K562 (cell line): ENCODE measurements around the gene ATXN1. TPM values are rescaled to one million over a fixed set of nuclear protein-coding genes. Genes with fewer than 3 reads are reported as not detected.

ENCODE experiments used
- ARNT ChIP-seq, 2 experiments: fragments of 450-650 bp; IDR thresholded peaks; 2 replicates each; pipeline ENCODE4 v1.6.1; 2016; ENCODE audit warnings: mild to moderate bottlenecking in 1 of 2
- ATF2 ChIP-seq: sonication (generic); formaldehyde crosslinking; IDR thresholded peaks from 2 replicates; pipeline ENCODE4 v1.8.1; 2022; ENCODE audit warnings: missing genetic modification reagents
- BRF2 ChIP-seq: IDR thresholded peaks from 3 replicates; pipeline ENCODE4 v1.6.1; 2011; ENCODE audit warnings: borderline replicate concordance, mild to moderate bottlenecking; ENCODE audit not compliant: insufficient read length, insufficient read depth
- CREB3L1 ChIP-seq: fragments of 450-650 bp; IDR thresholded peaks from 2 replicates; pipeline ENCODE4 v1.6.1; 2014; ENCODE audit warnings: low read depth, mild to moderate bottlenecking, moderate library complexity, borderline replicate concordance
- DACH1 ChIP-seq: fragments of 450-650 bp; IDR thresholded peaks from 2 replicates; pipeline ENCODE4 v1.6.1; 2018; ENCODE audit not compliant: partially characterized antibody
- FOXJ2 ChIP-seq: fragments of 200-800 bp; sonication (Bioruptor generic); IDR thresholded peaks from 2 replicates; pipeline ENCODE4 v1.6.1; 2016; ENCODE audit warnings: missing genetic modification characterization, missing compliant biosample characterization
- HDAC6 ChIP-seq: IDR thresholded peaks from 2 replicates; pipeline ENCODE4 v1.6.1; 2012; ENCODE audit warnings: low read depth, mild to moderate bottlenecking, control low read depth, inconsistent platforms, low read length, moderate library complexity
- KDM4B ChIP-seq, 2 experiments: fragments of 450-650 bp in 1 of 2; sonication (generic) in 1 of 2; IDR thresholded peaks; 2 replicates each; pipeline ENCODE4 v1.6.1; 2016 to 2017; ENCODE audit warnings: borderline replicate concordance in 2 of 2, antibody characterized with exemption in 1 of 2, low read depth in 1 of 2, mild to moderate bottlenecking in 1 of 2
- NR2C1 ChIP-seq, 2 experiments: fragments of 450-650 bp; IDR thresholded peaks; 2 replicates each; pipeline ENCODE4 v1.6.1; 2017; ENCODE audit warnings: mild to moderate bottlenecking in 2 of 2, antibody characterized with exemption in 1 of 2, inconsistent platforms in 1 of 2, missing compliant biosample characterization in 1 of 2, missing genetic modification characterization in 1 of 2
- PURB ChIP-seq: sonication (generic); formaldehyde crosslinking; IDR thresholded peaks from 2 replicates; pipeline ENCODE4 v1.9.0; 2021; ENCODE audit warnings: low read depth, mild to moderate bottlenecking, missing genetic modification reagents
- RB1 ChIP-seq: fragments of 450-650 bp; IDR thresholded peaks from 2 replicates; pipeline ENCODE4 v1.6.1; 2017; ENCODE audit warnings: low read depth, mild to moderate bottlenecking
- RBM34 ChIP-seq: fragments of 200-400 bp; formaldehyde crosslinking; IDR thresholded peaks from 2 replicates; pipeline ENCODE4 v1.6.1; 2018; ENCODE audit warnings: low read length, borderline replicate concordance; ENCODE audit not compliant: insufficient read depth
- RUNX1 ChIP-seq: sonication (generic); IDR thresholded peaks from 2 replicates; pipeline ENCODE4 v1.6.1; 2016; ENCODE audit warnings: antibody characterized with exemption, low read depth
- SP2 ChIP-seq: IDR thresholded peaks from 2 replicates; pipeline ENCODE4 v1.6.1; 2011; ENCODE audit warnings: mild to moderate bottlenecking, low read depth, low read length, moderate library complexity; ENCODE audit not compliant: poor library complexity, severe bottlenecking; ENCODE audit errors: extremely low read depth
- ZNF140 ChIP-seq: fragments of 250-450 bp; sonication (Bioruptor Pico); IDR thresholded peaks from 2 replicates; pipeline ENCODE4 v1.8.0; 2021; ENCODE audit warnings: moderate library complexity, mild to moderate bottlenecking, inconsistent platforms
- ZNF197 ChIP-seq: fragments of 200-800 bp; sonication (Bioruptor generic); IDR thresholded peaks from 2 replicates; pipeline ENCODE4 v1.6.1; 2016; ENCODE audit warnings: low read depth, missing genetic modification characterization, missing compliant biosample characterization
- ZNF253 ChIP-seq: fragments of 250-450 bp; sonication (Bioruptor Pico); conservative IDR thresholded peaks from 2 replicates; pipeline ENCODE4 v1.6.1; 2021; ENCODE audit warnings: mild to moderate bottlenecking
- ZNF263 ChIP-seq: sonication (generic); formaldehyde crosslinking; IDR thresholded peaks from 2 replicates; pipeline ENCODE4 v1.8.0; 2022; ENCODE audit warnings: mild to moderate bottlenecking, missing genetic modification reagents, borderline replicate concordance
- ZNF384 ChIP-seq: IDR thresholded peaks from 2 replicates; pipeline ENCODE4 v1.6.1; 2012; ENCODE audit warnings: low read depth, low read length, improper control_type of control experiment
- ZNF431 ChIP-seq: sonication (generic); formaldehyde crosslinking; IDR thresholded peaks from 2 replicates; pipeline ENCODE4 v1.8.0; 2022; ENCODE audit warnings: mild to moderate bottlenecking, missing genetic modification reagents
- ZNF57 ChIP-seq: fragments of 450-650 bp; formaldehyde crosslinking; IDR thresholded peaks from 2 replicates; pipeline ENCODE4 v1.4.0; 2020; ENCODE audit warnings: mild to moderate bottlenecking, moderate library complexity
- ZNF696 ChIP-seq: fragments of 250-450 bp; sonication (Bioruptor Pico); conservative IDR thresholded peaks from 2 replicates; pipeline ENCODE4 v1.4.0; 2020; ENCODE audit warnings: mild to moderate bottlenecking, moderate library complexity
- polyA plus RNA-seq, 8 experiments: library from polyadenylated mRNA; depleted of rRNA in 4 of 8; stranded (reverse) in 5 of 8; unstranded in 3 of 8; fragments of >200 nt; fragmentation: Nextera tagmentation in 2 of 8; fragmentation: Illumina TruSeq in 1 of 8; extraction: Ambion mirVana in 2 of 8; extraction: Trizol in 1 of 8; gene quantifications; 2 replicates each; pipeline versions ENCODE4 v1.2.1 to v1.2.3, GENCODE V29; 2011 to 2014; ENCODE audit warnings: inconsistent platforms in 1 of 8, missing spikeins in 1 of 8
- total RNA-seq, 7 experiments: library from RNA; depleted of rRNA in 6 of 7; stranded (reverse); fragments of >200 nt in 6 of 7; fragmentation: Illumina TruSeq in 2 of 7; extraction: Trizol in 2 of 7; gene quantifications; 2 replicates each; pipeline versions ENCODE4 v1.2.1 to v1.2.3, GENCODE V29; 2011 to 2021; ENCODE audit warnings: low replicate concordance in 1 of 7
- TF ChIP-seq, protein P1 (sequence below): fragments of 450-650 bp; IDR thresholded peaks from 2 replicates; pipeline ENCODE4 v1.6.1; 2017; ENCODE audit warnings: mild to moderate bottlenecking, moderate library complexity

Gene ATXN1
- total and polyA plus RNA-seq, 9 of the 15 experiments (the other 6 are each of a cell fraction or from before 2014, with no cell fraction given): under 0.01 to 1.2 (median 0.58) TPM

GRCh38 chr6:16331384-16332174, 429.7 kb downstream of the ATXN1 start (continued):
- TF ChIP-seq NR2C1 (IDR thresholded peaks at IDR 0.05) (0 out of 2 replicates have a peak, but pooled peaks have one; percentile 8), NR2C1 (tag; IDR thresholded peaks at IDR 0.05) (no peak), ZNF696 (CRISPR knock-in tag) (no peak), HDAC6 (no peak), ZNF253 (CRISPR knock-in tag) (no peak), ATF2 (CRISPR knock-in tag) (no peak), ZNF197 (CRISPR knock-in tag) (no peak), RBM34 (no peak), RUNX1 (no peak), ZNF384 (peak; percentile 63; the same call in 1 of the 2 replicates), FOXJ2 (tag) (peak; percentile 70; the same call in 1 of the 2 replicates), ZNF140 (CRISPR knock-in tag) (no peak), SP2 (no peak), ARNT (IDR thresholded peaks at IDR 0.05) (peak in 1 of 2 experiments; percentile 25; a peak in 1 of 4 replicates), ZNF57 (no peak), KDM4B (IDR thresholded peaks at IDR 0.05; ENCODE audit: borderline replicate concordance in 2 of 2, low read depth in 1 of 2) (no peak), CREB3L1 (no peak), PURB (CRISPR knock-in tag) (no peak), BRF2 (no peak), ZNF431 (CRISPR knock-in tag) (no peak), DACH1 (no peak), ZNF263 (CRISPR knock-in tag) (no peak), RB1 (peak; percentile 59; the same call in 1 of the 2 replicates)
- TF ChIP-seq, protein P1, sequence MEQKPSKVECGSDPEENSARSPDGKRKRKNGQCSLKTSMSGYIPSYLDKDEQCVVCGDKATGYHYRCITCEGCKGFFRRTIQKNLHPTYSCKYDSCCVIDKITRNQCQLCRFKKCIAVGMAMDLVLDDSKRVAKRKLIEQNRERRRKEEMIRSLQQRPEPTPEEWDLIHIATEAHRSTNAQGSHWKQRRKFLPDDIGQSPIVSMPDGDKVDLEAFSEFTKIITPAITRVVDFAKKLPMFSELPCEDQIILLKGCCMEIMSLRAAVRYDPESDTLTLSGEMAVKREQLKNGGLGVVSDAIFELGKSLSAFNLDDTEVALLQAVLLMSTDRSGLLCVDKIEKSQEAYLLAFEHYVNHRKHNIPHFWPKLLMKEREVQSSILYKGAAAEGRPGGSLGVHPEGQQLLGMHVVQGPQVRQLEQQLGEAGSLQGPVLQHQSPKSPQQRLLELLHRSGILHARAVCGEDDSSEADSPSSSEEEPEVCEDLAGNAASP: no peak
